ENCODE results near the gene LCN10.

Gene LCN10

GRCh38 chr9:136751244-136751643 is 8.5 kb upstream of the LCN10 start:
- peak overlapping the region; percentile 86 for H3K27ac Mint-ChIP-seq
- H3K4me1 Mint-ChIP-seq, result peaks cover 46% of the 10 kb centered on the region
- no peaks in the 10 kb centered on the region for H3K27me3 Mint-ChIP-seq
- H3K36me3 Mint-ChIP-seq, result peaks cover 15% of the 10 kb centered on the region
- no peak for ATAC-seq
- no peak overlapping the region for H3K4me3 Mint-ChIP-seq
- H3K9me3 Mint-ChIP-seq, result peaks cover 24% of the 10 kb centered on the region

- Mint-ChIP-seq H3K27me3 (no peaks in the 10 kb centered on the region), H3K27ac (peak overlapping the region; percentile 86), H3K4me3 (no peak overlapping the region), H3K36me3 (peaks cover 11% of the 10 kb centered on the region), H3K4me1 (peaks cover 46% of the 10 kb centered on the region), H3K9me3 (peaks cover 17% of the 10 kb centered on the region)
- ATAC-seq, result peak; percentile 56
Measured at GRCh38 chr9:136750526-136750925, 7.8 kb upstream of the LCN10 start.

- Mint-ChIP-seq H3K36me3 (peaks cover 8% of the 10 kb centered on the region), H3K4me3 (peak overlapping the region; percentile 11), H3K9me3 (peaks cover 14% of the 10 kb centered on the region), H3K4me1 (peaks cover 50% of the 10 kb centered on the region), H3K27me3 (no peaks in the 10 kb centered on the region), H3K27ac (peak overlapping the region; percentile 86)
- ATAC-seq, result peak; percentile 14
Measured at GRCh38 chr9:136748666-136749611, 6.2 kb upstream of the LCN10 start.

GRCh38 chr9:136748201-136748600 is 5.5 kb upstream of the LCN10 start, which contains the start of gene LCN6:
Gene LCN6 (minus strand): TSS chr9:136748525. CDS start chr9:136748483, 42 bp downstream.
- H3K4me1 Mint-ChIP-seq, result peaks cover 57% of the 10 kb centered on the region
- H3K36me3 Mint-ChIP-seq, result peaks cover 8% of the 10 kb centered on the region
- H3K27me3 Mint-ChIP-seq, result no peaks in the 10 kb centered on the region
- H3K4me3 Mint-ChIP-seq, result peak within 1 kb of the TSS; percentile 11
- H3K9me3 Mint-ChIP-seq, result peaks cover 14% of the 10 kb centered on the region
- peak within 1 kb of the TSS; percentile 86 for H3K27ac Mint-ChIP-seq
- no peak for ATAC-seq

- Mint-ChIP-seq H3K27me3 (no peaks in the 10 kb centered on the region), H3K27ac (peak overlapping the region; percentile 86), H3K9me3 (peaks cover 11% of the 10 kb centered on the region), H3K4me1 (peaks cover 65% of the 10 kb centered on the region), H3K4me3 (no peak overlapping the region), H3K36me3 (peaks cover 3% of the 10 kb centered on the region)
- ATAC-seq, result no peak
Measured at GRCh38 chr9:136747161-136748060, 4.7 kb upstream of the LCN10 start.

GRCh38 chr9:136746621-136747020 is 3.9 kb upstream of the LCN10 start:
- Mint-ChIP-seq H3K27ac (peak overlapping the region; percentile 46), H3K4me3 (no peak overlapping the region), H3K27me3 (no peaks in the 10 kb centered on the region), H3K36me3 (no peaks in the 10 kb centered on the region), H3K9me3 (peaks cover 7% of the 10 kb centered on the region), H3K4me1 (peaks cover 73% of the 10 kb centered on the region)
- ATAC-seq, result no peak

- ATAC-seq, result no peak
- H3K27ac Mint-ChIP-seq, result no peak overlapping the region
- no peak overlapping the region for H3K4me3 Mint-ChIP-seq
- peaks cover 77% of the 10 kb centered on the region for H3K4me1 Mint-ChIP-seq
- no peaks in the 10 kb centered on the region for H3K27me3 Mint-ChIP-seq
- H3K36me3 Mint-ChIP-seq, result no peaks in the 10 kb centered on the region
- peaks cover 6% of the 10 kb centered on the region for H3K9me3 Mint-ChIP-seq
Measured at GRCh38 chr9:136746155-136746490, 3.4 kb upstream of the LCN10 start.

GRCh38 chr9:136745389-136746154 is 2.8 kb upstream of the LCN10 start:
- Mint-ChIP-seq H3K36me3 (no peaks in the 10 kb centered on the region), H3K4me1 (peaks cover 77% of the 10 kb centered on the region), H3K4me3 (no peak overlapping the region), H3K27ac (peak overlapping the region; percentile 86), H3K9me3 (peaks cover under 1% of the 10 kb centered on the region), H3K27me3 (no peaks in the 10 kb centered on the region)
- ATAC-seq, result no peak

- no peak for ATAC-seq
- Mint-ChIP-seq H3K27ac (peak overlapping the region; percentile 86), H3K36me3 (no peaks in the 10 kb centered on the region), H3K9me3 (no peaks in the 10 kb centered on the region), H3K4me1 (peaks cover 74% of the 10 kb centered on the region), H3K4me3 (no peak overlapping the region), H3K27me3 (no peaks in the 10 kb centered on the region)
Measured at GRCh38 chr9:136744773-136745172, 2.0 kb upstream of the LCN10 start.

GRCh38 chr9:136743639-136744211 is 985 bp upstream of the LCN10 start:
- H3K27ac Mint-ChIP-seq, result peak overlapping the region; percentile 86

GRCh38 chr9:136741883-136742571 is 713 bp downstream of the LCN10 start:
- Mint-ChIP-seq H3K4me3 (peak overlapping the region; percentile 84), H3K27me3 (no peaks in the 10 kb centered on the region)

More at GRCh38 chr9:136743639-136744211, 985 bp upstream of the LCN10 start:
- H3K36me3 Mint-ChIP-seq, result peaks cover 8% of the 10 kb centered on the region
- peaks cover 64% of the 10 kb centered on the region for H3K4me1 Mint-ChIP-seq
- ATAC-seq, result no peak
- no peaks in the 10 kb centered on the region for H3K9me3 Mint-ChIP-seq
- peak overlapping the region; percentile 26 for H3K4me3 Mint-ChIP-seq
- H3K27me3 Mint-ChIP-seq, result no peaks in the 10 kb centered on the region

GRCh38 chr9:136740971-136741882 is 1.5 kb downstream of the LCN10 start:
- Mint-ChIP-seq H3K4me3 (peak overlapping the region; percentile 84), H3K27me3 (no peaks in the 10 kb centered on the region), H3K36me3 (peaks cover 18% of the 10 kb centered on the region), H3K9me3 (no peaks in the 10 kb centered on the region), H3K4me1 (peaks cover 42% of the 10 kb centered on the region), H3K27ac (peak overlapping the region; percentile 86)
- ATAC-seq, result peak; percentile 27

More at GRCh38 chr9:136741883-136742571, 713 bp downstream of the LCN10 start:
- H3K9me3 Mint-ChIP-seq, result no peaks in the 10 kb centered on the region
- peak overlapping the region; percentile 86 for H3K27ac Mint-ChIP-seq
- ATAC-seq, result peak; percentile 75
- peaks cover 18% of the 10 kb centered on the region for H3K36me3 Mint-ChIP-seq
- peaks cover 47% of the 10 kb centered on the region for H3K4me1 Mint-ChIP-seq

GRCh38 chr9:136740491-136740890 is 2.2 kb downstream of the LCN10 start:
- no peak for ATAC-seq
- Mint-ChIP-seq H3K9me3 (no peaks in the 10 kb centered on the region), H3K36me3 (peaks cover 18% of the 10 kb centered on the region), H3K27me3 (no peaks in the 10 kb centered on the region), H3K4me3 (no peak overlapping the region), H3K4me1 (peaks cover 42% of the 10 kb centered on the region), H3K27ac (peak overlapping the region; percentile 86)

All from stimulated activated memory B cell treated with anti-CD40 and anti-IgM and Interleukin-4, amounts not matched to agents 10 μg/mL and 1 μg/mL and 100 μg/mL, for 72 hours (primary cell).